Measurements from ENCODE around the gene RHO. TPM values are rescaled to one million over a fixed set of nuclear protein-coding genes. Genes with fewer than 3 reads are reported as not detected.
A peak's percentile ranks its signal among the peaks of the same experiment; 100 is the strongest.

Gene RHO
- total RNA-seq, 1 experiment from 2014 or later: not detected

GRCh38 chr3:129500334-129500658 is 28.1 kb upstream of the RHO start:
- no peak overlapping the region for H3K27ac ChIP-seq (ENCODE audit: insufficient read length, low read depth, low read length)
- no peak overlapping the region for H2BK15ac ChIP-seq (ENCODE audit: low read depth, low read length)
- no peak overlapping the region for H3K23ac ChIP-seq (ENCODE audit: insufficient read length, low read depth, low read length)
- Mint-ChIP-seq H3K9me3 (no peaks in the 10 kb centered on the region), H3K27ac (peak overlapping the region in 1 of 3 experiments; percentile 44; a peak in 2 of 7 replicates), H3K36me3 (ENCODE audit: insufficient read depth in 1 of 3, low read depth in 3 of 3) (peaks cover 7 to 41% (median 8%) of the 10 kb centered on the region in 3 experiments), H3K27me3 (ENCODE audit: low read depth) (peaks cover 8% of the 10 kb centered on the region; the same call in 1 of the 2 replicates), H3K4me1 (peaks cover 19 to 22% of the 10 kb centered on the region in 2 experiments), H3K4me3 (no peak overlapping the region; a peak in 1 of 5 replicates)
- H3K79me1 ChIP-seq (ENCODE audit: insufficient read depth, low read depth, low read length, poor library complexity, severe bottlenecking): no peaks in the 10 kb centered on the region
- H3K23me2 ChIP-seq (ENCODE audit: insufficient read length, low read depth, low read length, poor library complexity, severe bottlenecking): no peaks in the 10 kb centered on the region
- H4K20me1 ChIP-seq (ENCODE audit: control insufficient read depth, insufficient read depth, insufficient read length): peaks cover 2% of the 10 kb centered on the region
- no peak overlapping the region for H2BK5ac ChIP-seq (ENCODE audit: insufficient read length, low read length)
- H4K5ac ChIP-seq (ENCODE audit: insufficient read length, low read depth, low read length): no peak overlapping the region
- no peaks in the 10 kb centered on the region for H3K79me2 ChIP-seq (ENCODE audit: insufficient read depth, low read length)
- H3T11ph ChIP-seq (ENCODE audit: low read length): no peak overlapping the region
- no peak overlapping the region for H3K4me2 ChIP-seq (ENCODE audit: insufficient read depth, insufficient read length, low read length)
- no peak overlapping the region for H2BK12ac ChIP-seq (ENCODE audit: insufficient read length, low read depth, low read length)
- no peak overlapping the region for H2BK20ac ChIP-seq (ENCODE audit: low read depth, low read length, poor library complexity, severe bottlenecking)
- H3K4ac ChIP-seq (ENCODE audit: low read depth, low read length): no peak overlapping the region
- H3K9ac ChIP-seq (ENCODE audit: extremely low read depth, insufficient read length, low read length): no peak overlapping the region
- H3K27me3 ChIP-seq (ENCODE audit: insufficient read depth, low read length): no peaks in the 10 kb centered on the region
- H3K4me1 ChIP-seq (ENCODE audit: insufficient read depth, low read length): peaks cover 7% of the 10 kb centered on the region; the same call in 1 of the 2 replicates
- H3K14ac ChIP-seq (ENCODE audit: insufficient read depth, low read length): no peak overlapping the region
- H2AFZ ChIP-seq (ENCODE audit: low read length): no peak overlapping the region
- no peak overlapping the region for H4K91ac ChIP-seq (ENCODE audit: insufficient read length, low read depth, low read length)
- no peaks in the 10 kb centered on the region for H3K9me3 ChIP-seq (ENCODE audit: control insufficient read depth, low read depth, low read length)
- H2BK120ac ChIP-seq (ENCODE audit: low read depth, low read length, poor library complexity, severe bottlenecking): no peak overlapping the region
- no peak overlapping the region for H4K8ac ChIP-seq (replicated peaks; ENCODE audit: insufficient read length, low read depth, low read length)
- DNase-seq: no peak
- H3K18ac ChIP-seq (ENCODE audit: insufficient read length, low read depth, low read length): no peak overlapping the region
- H2AK5ac ChIP-seq (ENCODE audit: insufficient read length, low read length): no peak overlapping the region
- H3K56ac ChIP-seq (ENCODE audit: insufficient read length, low read depth, low read length): no peak overlapping the region
- no CpG with 5 or more reads among the region's 5 CpGs for WGBS (ENCODE audit: extremely low coverage, insufficient read length, low lambda C conversion rate)
- TF ChIP-seq, protein P1, sequence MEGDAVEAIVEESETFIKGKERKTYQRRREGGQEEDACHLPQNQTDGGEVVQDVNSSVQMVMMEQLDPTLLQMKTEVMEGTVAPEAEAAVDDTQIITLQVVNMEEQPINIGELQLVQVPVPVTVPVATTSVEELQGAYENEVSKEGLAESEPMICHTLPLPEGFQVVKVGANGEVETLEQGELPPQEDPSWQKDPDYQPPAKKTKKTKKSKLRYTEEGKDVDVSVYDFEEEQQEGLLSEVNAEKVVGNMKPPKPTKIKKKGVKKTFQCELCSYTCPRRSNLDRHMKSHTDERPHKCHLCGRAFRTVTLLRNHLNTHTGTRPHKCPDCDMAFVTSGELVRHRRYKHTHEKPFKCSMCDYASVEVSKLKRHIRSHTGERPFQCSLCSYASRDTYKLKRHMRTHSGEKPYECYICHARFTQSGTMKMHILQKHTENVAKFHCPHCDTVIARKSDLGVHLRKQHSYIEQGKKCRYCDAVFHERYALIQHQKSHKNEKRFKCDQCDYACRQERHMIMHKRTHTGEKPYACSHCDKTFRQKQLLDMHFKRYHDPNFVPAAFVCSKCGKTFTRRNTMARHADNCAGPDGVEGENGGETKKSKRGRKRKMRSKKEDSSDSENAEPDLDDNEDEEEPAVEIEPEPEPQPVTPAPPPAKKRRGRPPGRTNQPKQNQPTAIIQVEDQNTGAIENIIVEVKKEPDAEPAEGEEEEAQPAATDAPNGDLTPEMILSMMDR (conservative IDR thresholded peaks at IDR 0.05): no peak
